K562 (cell line): Measurements from ENCODE around the gene VWA3B.
"Not testable (repeated sequence)": the region's sequence is repeated elsewhere in the genome, so short reads cannot be mapped to it uniquely, and the experiment has no call there.

Experiments
- ATF7 ChIP-seq: fragments of 450-650 bp; IDR thresholded peaks from 2 replicates; pipeline ENCODE4 v1.7.1; 2014; ENCODE audit warnings: mild to moderate bottlenecking, moderate library complexity
- FOXM1 ChIP-seq, 2 experiments: fragments of 450-650 bp in 1 of 2; sonication (generic) in 1 of 2; formaldehyde crosslinking in 1 of 2; IDR thresholded peaks; 2 replicates each; pipeline versions ENCODE4 v1.6.1 to v1.9.0; 2017 to 2022; ENCODE audit warnings: low read depth in 2 of 2, mild to moderate bottlenecking in 2 of 2, missing genetic modification reagents in 1 of 2, moderate library complexity in 1 of 2
- HNRNPL ChIP-seq: fragments of 200-400 bp; formaldehyde crosslinking; IDR thresholded peaks from 2 replicates; pipeline ENCODE4 v1.6.1; 2017; ENCODE audit warnings: low read depth, mild to moderate bottlenecking, low read length
- ILK ChIP-seq: fragments of 450-650 bp; IDR thresholded peaks from 2 replicates; pipeline ENCODE4 v1.6.1; 2016; ENCODE audit warnings: missing genetic modification characterization, low read depth, mild to moderate bottlenecking, missing compliant biosample characterization, moderate library complexity, borderline replicate concordance
- MYC ChIP-seq, 2 experiments: fragments of 250-450 bp in 1 of 2; sonication (Bioruptor Pico) in 1 of 2; IDR thresholded peaks; 2 replicates each; pipeline versions ENCODE4 v1.5.1 to v1.6.1; 2012 to 2021; ENCODE audit warnings: low read depth in 2 of 2, borderline replicate concordance in 1 of 2, improper control_type of control experiment in 1 of 2, low read length in 1 of 2, mild to moderate bottlenecking in 1 of 2, moderate library complexity in 1 of 2
- NR2C1 ChIP-seq, 2 experiments: fragments of 450-650 bp; IDR thresholded peaks; 2 replicates each; pipeline ENCODE4 v1.6.1; 2017; ENCODE audit warnings: mild to moderate bottlenecking in 2 of 2, antibody characterized with exemption in 1 of 2, inconsistent platforms in 1 of 2, missing compliant biosample characterization in 1 of 2, missing genetic modification characterization in 1 of 2
- POLR2A ChIP-seq: fragments of 450-650 bp; conservative IDR thresholded peaks from 2 replicates; pipeline ENCODE4 v1.6.1; 2016
- SMAD3 ChIP-seq: fragments of 450-650 bp; formaldehyde crosslinking; conservative IDR thresholded peaks from 2 replicates; pipeline ENCODE4 v1.4.0; 2020; ENCODE audit warnings: mild to moderate bottlenecking
- ZNF324 ChIP-seq: fragments of 250-450 bp; sonication (Bioruptor Pico); IDR thresholded peaks from 2 replicates; pipeline ENCODE4 v1.4.0; 2020; ENCODE audit warnings: mild to moderate bottlenecking
- ZNF766 ChIP-seq: fragments of 200-800 bp; sonication (Bioruptor generic); conservative IDR thresholded peaks from 2 replicates; pipeline ENCODE4 v1.6.1; 2016; ENCODE audit warnings: missing genetic modification characterization, missing compliant biosample characterization
- TF ChIP-seq, protein P1 (sequence below), 3 experiments: IDR thresholded peaks in 2 of 3; conservative IDR thresholded peaks in 1 of 3; 2 replicates each; pipeline ENCODE4 v1.5.1; 2011 to 2012; ENCODE audit warnings: low read length in 3 of 3, mild to moderate bottlenecking in 3 of 3, control low read depth in 2 of 3, improper control_type of control experiment in 1 of 3, inconsistent platforms in 1 of 3, low read depth in 1 of 3, mixed read lengths in 1 of 3, moderate library complexity in 1 of 3; ENCODE audit not compliant: insufficient read depth in 2 of 3
- TF ChIP-seq, protein P2 (sequence below): fragments of 450-650 bp; IDR thresholded peaks from 2 replicates; pipeline ENCODE4 v1.6.1; 2016; ENCODE audit warnings: low read depth, mild to moderate bottlenecking, moderate library complexity
- TF ChIP-seq, protein P3 (sequence below), 2 experiments: fragments of 450-650 bp in 1 of 2; sonication (generic) in 1 of 2; formaldehyde crosslinking; conservative IDR thresholded peaks; 2 replicates each; pipeline versions ENCODE4 v1.4.0 to v1.8.1; 2020 to 2022; ENCODE audit warnings: mild to moderate bottlenecking in 1 of 2, missing genetic modification reagents in 1 of 2
- TF ChIP-seq, protein P4 (sequence below): IDR thresholded peaks from 3 replicates; pipeline ENCODE4 v1.6.1; 2011; ENCODE audit warnings: borderline replicate concordance, mild to moderate bottlenecking; ENCODE audit not compliant: insufficient read length, insufficient read depth

DNA sequence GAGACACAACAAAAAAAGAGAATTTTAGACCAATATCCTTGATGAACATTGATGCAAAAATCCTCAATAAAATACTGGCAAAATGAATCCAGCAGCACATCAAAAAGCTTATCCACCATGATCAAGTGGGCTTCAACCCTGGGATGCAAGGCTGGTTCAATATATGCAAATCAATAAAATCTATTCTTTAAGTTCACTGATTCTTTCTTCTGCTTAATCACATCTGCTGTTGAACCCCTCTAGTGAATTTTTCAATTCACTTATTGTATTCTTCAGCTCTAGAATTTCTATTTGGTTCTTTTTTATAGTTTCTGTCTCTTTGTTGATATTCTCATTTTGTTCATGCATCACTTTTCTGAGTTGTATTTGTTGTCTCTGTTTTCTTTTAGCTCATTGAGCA, 181.3 kb downstream of the VWA3B start:
- not testable (repeated sequence) for TF ChIP-seq ZNF766; ILK (tag); POLR2A; HNRNPL; FOXM1 (IDR thresholded peaks at IDR 0.05; ENCODE audit: low read depth); FOXM1 (CRISPR knock-in tag; IDR thresholded peaks at IDR 0.05; ENCODE audit: low read depth); ATF7; MYC (IDR thresholded peaks at IDR 0.05; ENCODE audit: low read depth, low read length); MYC (CRISPR knock-in tag; IDR thresholded peaks at IDR 0.05; ENCODE audit: borderline replicate concordance, low read depth); NR2C1 (IDR thresholded peaks at IDR 0.05); NR2C1 (tag; IDR thresholded peaks at IDR 0.05); ZNF324; SMAD3 (CRISPR knock-in tag)
- TF ChIP-seq, protein P1, sequence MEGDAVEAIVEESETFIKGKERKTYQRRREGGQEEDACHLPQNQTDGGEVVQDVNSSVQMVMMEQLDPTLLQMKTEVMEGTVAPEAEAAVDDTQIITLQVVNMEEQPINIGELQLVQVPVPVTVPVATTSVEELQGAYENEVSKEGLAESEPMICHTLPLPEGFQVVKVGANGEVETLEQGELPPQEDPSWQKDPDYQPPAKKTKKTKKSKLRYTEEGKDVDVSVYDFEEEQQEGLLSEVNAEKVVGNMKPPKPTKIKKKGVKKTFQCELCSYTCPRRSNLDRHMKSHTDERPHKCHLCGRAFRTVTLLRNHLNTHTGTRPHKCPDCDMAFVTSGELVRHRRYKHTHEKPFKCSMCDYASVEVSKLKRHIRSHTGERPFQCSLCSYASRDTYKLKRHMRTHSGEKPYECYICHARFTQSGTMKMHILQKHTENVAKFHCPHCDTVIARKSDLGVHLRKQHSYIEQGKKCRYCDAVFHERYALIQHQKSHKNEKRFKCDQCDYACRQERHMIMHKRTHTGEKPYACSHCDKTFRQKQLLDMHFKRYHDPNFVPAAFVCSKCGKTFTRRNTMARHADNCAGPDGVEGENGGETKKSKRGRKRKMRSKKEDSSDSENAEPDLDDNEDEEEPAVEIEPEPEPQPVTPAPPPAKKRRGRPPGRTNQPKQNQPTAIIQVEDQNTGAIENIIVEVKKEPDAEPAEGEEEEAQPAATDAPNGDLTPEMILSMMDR (IDR thresholded peaks at IDR 0.05 in 2 of 3, conservative IDR thresholded peaks at IDR 0.05 in 1 of 3; ENCODE audit: insufficient read depth in 2 of 3, low read depth in 1 of 3, low read length in 3 of 3) = not testable (repeated sequence)
- TF ChIP-seq, protein P2, sequence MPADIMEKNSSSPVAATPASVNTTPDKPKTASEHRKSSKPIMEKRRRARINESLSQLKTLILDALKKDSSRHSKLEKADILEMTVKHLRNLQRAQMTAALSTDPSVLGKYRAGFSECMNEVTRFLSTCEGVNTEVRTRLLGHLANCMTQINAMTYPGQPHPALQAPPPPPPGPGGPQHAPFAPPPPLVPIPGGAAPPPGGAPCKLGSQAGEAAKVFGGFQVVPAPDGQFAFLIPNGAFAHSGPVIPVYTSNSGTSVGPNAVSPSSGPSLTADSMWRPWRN = not testable (repeated sequence)
- TF ChIP-seq, protein P3, sequence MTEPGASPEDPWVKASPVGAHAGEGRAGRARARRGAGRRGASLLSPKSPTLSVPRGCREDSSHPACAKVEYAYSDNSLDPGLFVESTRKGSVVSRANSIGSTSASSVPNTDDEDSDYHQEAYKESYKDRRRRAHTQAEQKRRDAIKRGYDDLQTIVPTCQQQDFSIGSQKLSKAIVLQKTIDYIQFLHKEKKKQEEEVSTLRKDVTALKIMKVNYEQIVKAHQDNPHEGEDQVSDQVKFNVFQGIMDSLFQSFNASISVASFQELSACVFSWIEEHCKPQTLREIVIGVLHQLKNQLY (CRISPR knock-in tag; conservative IDR thresholded peaks at IDR 0.05) = not testable (repeated sequence)
- TF ChIP-seq, protein P4, sequence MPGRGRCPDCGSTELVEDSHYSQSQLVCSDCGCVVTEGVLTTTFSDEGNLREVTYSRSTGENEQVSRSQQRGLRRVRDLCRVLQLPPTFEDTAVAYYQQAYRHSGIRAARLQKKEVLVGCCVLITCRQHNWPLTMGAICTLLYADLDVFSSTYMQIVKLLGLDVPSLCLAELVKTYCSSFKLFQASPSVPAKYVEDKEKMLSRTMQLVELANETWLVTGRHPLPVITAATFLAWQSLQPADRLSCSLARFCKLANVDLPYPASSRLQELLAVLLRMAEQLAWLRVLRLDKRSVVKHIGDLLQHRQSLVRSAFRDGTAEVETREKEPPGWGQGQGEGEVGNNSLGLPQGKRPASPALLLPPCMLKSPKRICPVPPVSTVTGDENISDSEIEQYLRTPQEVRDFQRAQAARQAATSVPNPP = not testable (repeated sequence)
